BJ (cell line): ENCODE data around the gene MRPL22. TPM values are rescaled to one million over a fixed set of nuclear protein-coding genes. Genes with fewer than 3 reads are reported as not detected.

Source experiments
- CTCF ChIA-PET: fragments of 350-600 bp; formaldehyde crosslinking; extraction: SDS; loops from one replicate; lab custom pipeline; 2021; ENCODE audit warnings: antibody characterized with exemption, inconsistent platforms; lab: Yijun Ruan, JAX
- POLR2A ChIA-PET: fragments of 300-600 bp; sonication (Branson Sonifier 250); formaldehyde crosslinking; extraction: SDS; loops from one replicate; lab custom pipeline; 2021; ENCODE audit warnings: antibody characterized with exemption; lab: Charles Lee
- DNase-seq: peaks from one replicate; pipeline ENCODE4 v3.0.0-alpha.2; 2011; ENCODE audit warnings: low read depth
- H3K27me3 ChIP-seq: 2 replicates; pipeline ENCODE4 v1.6.0; 2011; ENCODE audit warnings: low read length; ENCODE audit not compliant: control insufficient read depth, insufficient read depth
- H3K36me3 ChIP-seq: 2 replicates; pipeline ENCODE4 v1.5.1; 2011; ENCODE audit warnings: low read length; ENCODE audit not compliant: control insufficient read depth, insufficient read depth
- H3K4me3 ChIP-seq: 2 replicates; pipeline ENCODE4 v1.5.1; 2011; ENCODE audit warnings: low read depth, mild to moderate bottlenecking, control low read depth, low read length
- CTCF ChIP-seq: IDR thresholded peaks from 2 replicates; pipeline ENCODE4 v1.5.1; 2011; ENCODE audit warnings: low read depth, mild to moderate bottlenecking, control low read depth, inconsistent platforms, low read length, moderate library complexity; ENCODE audit not compliant: insufficient read depth
- polyA plus RNA-seq: library from polyadenylated mRNA; depleted of rRNA; stranded (reverse); fragments of >200 nt; gene quantifications from 2 replicates; pipeline ENCODE4 v1.2.3, GENCODE V29; 2011

Gene MRPL22
- polyA plus RNA-seq, 1 experiment: 32.0 TPM

- H3K36me3 ChIP-seq: peaks cover 4% of the 10 kb centered on the region
- no peaks in the 10 kb centered on the region for H3K27me3 ChIP-seq
- ChIA-PET CTCF (interaction anchor here (1.2 kb wide), 1 partner anchor 10 kb away, joined by 4 read pairs; no protein-coding TSS in a partner anchor), POLR2A (no interaction called here)
- no peak for DNase-seq
- no peak overlapping the region for H3K4me3 ChIP-seq
- TF ChIP-seq CTCF: no peak
These were observed 44.2 kb upstream of the MRPL22 start for GRCh38 chr5:154896562-154897165.

GRCh38 chr5:154898210-154898609, 42.7 kb upstream of the MRPL22 start:
- no peak for TF ChIP-seq CTCF
- H3K36me3 ChIP-seq: peaks cover 2% of the 10 kb centered on the region
- POLR2A ChIA-PET: no interaction called here
- DNase-seq: no peak
- CTCF ChIA-PET: no interaction called here
- H3K27me3 ChIP-seq: no peaks in the 10 kb centered on the region
- no peak overlapping the region for H3K4me3 ChIP-seq

GRCh38 chr5:154899151-154899816, 41.6 kb upstream of the MRPL22 start:
- POLR2A ChIA-PET: no interaction called here
- no peaks in the 10 kb centered on the region for H3K27me3 ChIP-seq
- H3K36me3 ChIP-seq: peaks cover 2% of the 10 kb centered on the region
- CTCF ChIA-PET: interaction anchor here (0.8 kb wide), 1 partner anchor 32 kb away, joined by 3 read pairs; no protein-coding TSS in a partner anchor
- DNase-seq: no peak
- no peak for TF ChIP-seq CTCF
- no peak overlapping the region for H3K4me3 ChIP-seq

- H3K36me3 ChIP-seq: peaks cover 2% of the 10 kb centered on the region
- H3K27me3 ChIP-seq: no peaks in the 10 kb centered on the region
- H3K4me3 ChIP-seq: no peak overlapping the region
- peak; percentile 38 for DNase-seq
- POLR2A ChIA-PET: no interaction called here
- CTCF ChIA-PET: interaction anchor here (1.5 kb wide), 1 partner anchor 10 kb away, joined by 6 read pairs; no protein-coding TSS in a partner anchor
- no peak for TF ChIP-seq CTCF
These were observed 40.8 kb upstream of the MRPL22 start for GRCh38 chr5:154900066-154900465.

GRCh38 chr5:154901276-154901675, 39.6 kb upstream of the MRPL22 start:
- CTCF ChIA-PET: interaction anchor here (1.5 kb wide), 1 partner anchor 8 kb away, joined by 6 read pairs; no protein-coding TSS in a partner anchor
- Histone ChIP-seq H3K36me3 (peaks cover 2% of the 10 kb centered on the region), H3K4me3 (no peak overlapping the region), H3K27me3 (no peaks in the 10 kb centered on the region)
- no peak for DNase-seq
- POLR2A ChIA-PET: no interaction called here
- TF ChIP-seq CTCF: no peak
